GM19328 (cell line): ENCODE data around the gene CR2.
A peak's percentile ranks its signal among the peaks of the same experiment; 100 is the strongest.
"Not testable (repeated sequence)": the region's sequence is repeated elsewhere in the genome, so short reads cannot be mapped to it uniquely, and the experiment has no call there.

ENCODE experiments used
- ATAC-seq: cut with Tn5 transposase; IDR thresholded peaks from one replicate; pipeline ENCODE4 v1.9.1; 2021; ENCODE audit warnings: mild to moderate bottlenecking, moderate library complexity; ENCODE audit not compliant: unreplicated experiment

The CR2 gene

GRCh38 chr1:207454046-207454964 lies at the start of gene CR2:
Gene CR2, plus strand, starts transcription at chr1:207454328. Its CDS starts 91 bp downstream, at chr1:207454419.
- peak; percentile 73 for ATAC-seq

- no peak for ATAC-seq
Measured at GRCh38 chr1:207404849-207405525, 49.1 kb upstream of the CR2 start.

- ATAC-seq: no peak
Measured at GRCh38 chr1:207405814-207406213, 48.3 kb upstream of the CR2 start.

GRCh38 chr1:207407655-207408260 lies 46.4 kb upstream of the CR2 start:
- ATAC-seq: no peak

GRCh38 chr1:207412845-207413244 lies 41.3 kb upstream of the CR2 start:
- no peak for ATAC-seq

GRCh38 chr1:207414606-207415108 lies 39.5 kb upstream of the CR2 start:
- ATAC-seq: peak; percentile 86

- ATAC-seq: no peak
Measured at GRCh38 chr1:207417076-207417475, 37.1 kb upstream of the CR2 start.

GRCh38 chr1:207418351-207418750 lies 35.8 kb upstream of the CR2 start:
- no peak for ATAC-seq

- no peak for ATAC-seq
Measured at GRCh38 chr1:207420109-207420508, 34.0 kb upstream of the CR2 start.

GRCh38 chr1:207421078-207421477 lies 33.0 kb upstream of the CR2 start:
- ATAC-seq: no peak

- ATAC-seq: no peak
Measured at GRCh38 chr1:207423560-207424292, 30.4 kb upstream of the CR2 start.

- ATAC-seq: no peak
Measured at GRCh38 chr1:207424570-207425131, 29.5 kb upstream of the CR2 start.

- no peak for ATAC-seq
Measured at GRCh38 chr1:207427832-207428585, 26.1 kb upstream of the CR2 start.

GRCh38 chr1:207428783-207429182 lies 25.3 kb upstream of the CR2 start:
- no peak for ATAC-seq

- ATAC-seq: no peak
Measured at GRCh38 chr1:207429963-207430362, 24.2 kb upstream of the CR2 start.

- no peak for ATAC-seq
Measured at GRCh38 chr1:207430602-207431001, 23.5 kb upstream of the CR2 start.

GRCh38 chr1:207431508-207431907 lies 22.6 kb upstream of the CR2 start:
- no peak for ATAC-seq

- ATAC-seq: no peak
Measured at GRCh38 chr1:207433435-207433834, 20.7 kb upstream of the CR2 start.

- not testable (repeated sequence) for ATAC-seq
Measured at GRCh38 chr1:207436746-207437145, 17.4 kb upstream of the CR2 start.

GRCh38 chr1:207440626-207441025 lies 13.5 kb upstream of the CR2 start:
- no peak for ATAC-seq
